NCI-H345 treated with DMSO at 0.1 percent for 48 hours (cell line): ENCODE results near the gene RLIM.
A peak's percentile ranks its signal among the peaks of the same experiment; 100 is the strongest.
"Not testable (repeated sequence)": the region's sequence is repeated elsewhere in the genome, so short reads cannot be mapped to it uniquely, and the experiment has no call there.

Experiments
- DNase-seq: peaks from one replicate; lab custom pipeline; 2025; ENCODE audit not compliant: unreplicated experiment; lab: John Stamatoyannopoulos, UW

Gene RLIM

GRCh38 chrX:74614093-74614909 lies at the start of gene RLIM:
TSS of gene RLIM (minus strand) at chrX:74614624. CDS start at chrX:74595977, 18,647 bp downstream.
- peak; percentile 86 for DNase-seq

DNA sequence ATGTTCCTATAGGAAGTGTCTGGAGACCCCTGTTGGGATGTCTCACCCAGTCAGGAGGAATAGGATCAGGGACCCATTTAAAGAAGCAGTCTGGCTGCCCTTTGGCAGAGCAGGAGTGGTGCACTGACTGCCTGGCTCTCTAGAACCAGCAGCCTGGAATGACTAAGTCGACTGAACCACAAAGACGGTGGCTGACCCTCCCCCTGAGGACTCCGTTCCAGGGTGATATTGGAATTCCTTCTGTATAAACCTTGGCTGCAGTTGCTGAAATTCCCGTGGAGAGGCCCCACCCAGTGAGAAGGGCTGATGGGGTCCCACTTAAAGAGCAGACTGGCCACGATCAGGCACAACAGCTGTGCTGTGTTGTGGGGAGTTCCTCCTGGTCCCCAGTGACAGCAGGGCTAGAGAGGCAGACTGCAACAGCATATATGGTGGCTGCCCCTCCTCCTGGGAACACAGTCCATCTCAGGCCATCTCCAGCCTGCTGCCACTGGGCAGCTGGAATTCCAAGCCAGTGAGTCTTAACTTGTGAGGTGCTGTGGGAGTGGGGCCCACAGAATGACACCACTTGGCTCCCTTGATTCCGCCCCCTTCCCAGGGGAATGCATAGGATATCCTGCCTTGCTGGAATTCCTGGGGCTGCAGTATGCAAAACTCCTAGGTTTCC lies 41.8 kb upstream of the RLIM start:
- DNase-seq: no peak

GRCh38 chrX:74654953-74655352 lies 40.5 kb upstream of the RLIM start:
- DNase-seq: not testable (repeated sequence)

DNA sequence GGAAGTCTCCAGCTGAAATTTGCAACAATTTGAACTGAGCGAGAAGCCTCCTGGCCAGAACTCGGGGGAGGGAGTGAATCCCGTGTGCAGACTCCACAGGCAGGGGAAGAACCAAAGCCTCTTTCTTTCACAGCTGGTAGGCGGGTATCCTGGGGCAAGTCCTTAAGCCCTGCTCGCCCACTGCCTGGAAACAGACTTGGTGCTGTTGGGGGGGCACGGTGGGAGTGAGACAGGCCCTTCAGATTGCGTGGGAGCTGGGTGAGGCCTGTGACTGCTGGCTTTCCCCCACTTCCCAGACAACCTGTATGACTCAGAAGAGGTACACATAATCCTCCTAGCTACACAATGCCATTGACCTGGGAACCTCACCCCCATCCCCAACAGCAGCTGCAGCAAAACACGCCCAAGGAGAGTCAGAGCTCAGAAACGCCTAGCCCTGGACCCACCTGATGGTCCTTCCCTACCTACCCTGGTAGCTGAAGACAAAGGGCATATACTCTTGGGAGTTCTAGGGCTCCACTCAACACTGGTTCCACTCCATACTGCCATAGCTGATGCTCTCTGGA lies 22.4 kb upstream of the RLIM start:
- no peak for DNase-seq

DNA sequence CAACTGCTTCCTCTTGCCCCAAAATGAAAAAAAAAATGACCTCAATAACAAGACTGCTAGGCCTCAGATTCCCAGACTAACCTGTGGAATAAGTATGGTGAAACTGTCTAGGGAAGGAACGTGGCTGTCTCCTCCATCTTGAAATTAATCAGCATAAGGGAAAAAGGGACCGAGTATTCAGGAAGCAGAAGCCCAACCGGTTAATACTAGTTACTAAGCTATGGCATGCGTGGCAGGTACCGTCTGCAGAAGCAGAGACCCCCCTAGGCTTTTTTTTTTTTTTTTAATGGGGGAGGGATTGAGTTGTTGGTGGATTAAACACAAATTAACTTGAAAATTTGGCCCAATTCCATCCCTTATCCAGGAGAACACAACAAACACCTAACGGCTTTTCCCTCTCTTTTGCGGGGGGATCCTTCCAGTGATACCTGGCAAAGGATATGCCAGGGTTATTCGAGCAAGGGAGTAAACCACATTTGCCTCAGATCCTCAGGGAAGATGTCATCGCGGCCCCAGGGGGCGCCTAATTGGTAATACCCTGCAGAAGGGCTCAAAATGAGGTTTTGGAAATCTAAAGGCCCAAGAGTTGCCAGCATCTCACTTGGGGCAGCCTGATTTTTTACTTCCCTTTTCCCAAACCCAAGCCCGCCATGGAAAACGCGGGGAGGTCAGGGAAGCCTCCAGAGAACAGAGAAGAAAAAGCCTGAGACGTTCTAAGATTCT lies 893 bp downstream of the RLIM start:
- DNase-seq: no peak

- DNase-seq: no peak
These were observed 7.6 kb downstream of the RLIM start for GRCh38 chrX:74606799-74607198.

DNA sequence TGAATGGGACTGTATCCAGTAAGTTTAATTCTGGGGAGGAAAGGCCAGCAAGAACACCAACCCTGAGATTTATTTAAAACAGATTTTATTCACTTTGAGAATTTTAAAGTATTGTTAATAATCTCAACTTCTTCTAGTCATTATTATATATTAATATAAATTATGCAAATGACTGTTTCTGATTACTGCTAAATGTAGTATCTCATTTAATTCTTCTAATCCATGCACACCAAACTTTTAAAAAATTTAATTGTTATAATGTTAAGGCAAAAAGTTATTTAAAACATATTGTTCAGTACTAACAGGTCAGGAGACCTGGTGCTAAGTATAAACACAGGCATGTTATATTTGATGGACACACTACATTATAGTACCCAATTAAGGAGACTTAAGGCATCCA lies 8.1 kb downstream of the RLIM start:
- DNase-seq: no peak

- no peak for DNase-seq
These were observed 11.4 kb downstream of the RLIM start for GRCh38 chrX:74603040-74603439.

DNA sequence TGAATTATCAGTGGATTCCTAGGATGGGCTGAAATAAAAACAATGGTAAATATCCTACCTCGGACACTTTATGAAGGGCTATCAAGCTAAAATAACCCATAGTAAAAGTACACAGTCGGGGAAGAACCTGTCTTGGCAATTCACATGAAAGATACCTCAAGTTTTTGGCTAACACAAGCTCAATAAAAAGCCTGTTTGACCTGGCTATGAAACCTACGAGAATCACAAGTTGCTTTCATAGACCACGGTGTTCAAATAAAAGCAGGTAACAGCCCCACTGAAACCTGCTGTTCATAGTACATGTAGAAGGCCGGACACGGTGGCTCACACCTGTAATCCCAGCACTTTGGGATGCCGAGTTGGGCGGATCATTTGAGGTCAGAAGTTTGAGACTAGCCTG lies 12.3 kb downstream of the RLIM start:
- DNase-seq: no peak

DNA sequence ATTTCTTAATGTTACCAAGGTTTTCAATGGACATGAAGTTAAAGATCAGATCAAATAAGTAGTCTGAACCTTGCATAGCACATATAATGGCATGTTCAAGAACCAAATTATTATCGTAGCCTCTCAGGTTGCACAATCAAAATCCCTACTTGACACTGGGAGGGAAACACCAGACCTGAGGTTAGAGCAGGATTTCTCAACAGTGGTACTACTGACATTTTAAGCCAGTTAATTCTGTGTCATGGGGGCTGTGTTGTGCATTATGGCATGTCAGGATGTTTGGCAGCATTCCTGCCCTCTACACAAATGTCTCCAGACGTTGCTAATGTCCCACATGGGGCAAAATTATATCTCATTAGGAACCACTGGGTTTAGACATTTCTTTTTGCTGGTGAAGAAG lies 20.8 kb downstream of the RLIM start:
- no peak for DNase-seq

GRCh38 chrX:74585766-74586165 lies 28.7 kb downstream of the RLIM start:
- DNase-seq: no peak

DNA sequence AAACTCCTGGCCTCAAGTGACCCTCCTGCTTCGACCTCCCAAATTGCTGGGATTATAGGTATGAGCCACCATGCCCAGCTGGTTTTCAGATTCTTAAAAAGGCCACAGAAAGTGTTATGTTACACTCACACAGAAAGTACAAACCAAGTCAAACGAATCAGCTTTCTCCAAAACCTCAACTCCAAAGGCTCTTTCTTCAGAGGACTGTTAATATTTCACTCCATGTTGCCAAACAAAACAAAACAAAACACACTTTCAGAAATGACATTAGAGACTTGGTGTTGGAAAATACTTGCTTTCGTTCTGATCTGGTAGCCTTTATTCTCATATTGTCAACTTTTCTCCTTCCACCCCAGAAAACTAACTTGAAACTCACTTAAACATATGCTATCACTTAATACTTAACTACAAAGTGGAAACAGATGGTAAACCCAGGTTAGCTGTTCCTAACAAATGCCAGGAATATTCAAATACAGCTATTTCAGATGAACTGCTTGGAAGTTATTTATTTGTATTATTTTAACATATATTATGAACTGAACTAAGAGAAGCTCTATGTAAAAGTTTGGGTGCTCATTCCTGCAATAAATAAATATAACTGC lies 34.7 kb downstream of the RLIM start:
- no peak for DNase-seq

GRCh38 chrX:74578137-74578536 lies 36.3 kb downstream of the RLIM start:
- no peak for DNase-seq

- DNase-seq: no peak
These were observed 57.0 kb downstream of the RLIM start for GRCh38 chrX:74557378-74557777.

DNA sequence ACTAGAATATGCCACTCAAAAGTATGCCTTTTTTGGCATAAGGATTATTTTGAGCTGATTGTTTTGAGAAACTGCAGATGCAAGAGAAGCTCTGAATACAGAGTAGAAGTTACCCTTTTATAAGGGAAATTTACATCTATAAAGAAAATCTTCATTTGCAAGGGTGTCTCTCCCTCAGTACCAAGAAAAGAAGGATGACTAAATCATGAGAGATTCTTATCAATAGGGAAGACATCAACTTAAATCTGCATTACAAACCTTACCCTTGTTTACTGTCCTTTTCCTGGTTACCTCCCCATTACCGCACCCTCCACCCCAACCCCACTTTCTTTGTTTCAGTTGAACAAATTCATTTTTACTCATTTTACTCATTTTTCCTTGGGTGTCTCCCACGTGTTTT lies 62.5 kb downstream of the RLIM start:
- DNase-seq: no peak

GRCh38 chrX:74550295-74550802 lies 64.1 kb downstream of the RLIM start:
- peak; percentile 34 for DNase-seq

DNA sequence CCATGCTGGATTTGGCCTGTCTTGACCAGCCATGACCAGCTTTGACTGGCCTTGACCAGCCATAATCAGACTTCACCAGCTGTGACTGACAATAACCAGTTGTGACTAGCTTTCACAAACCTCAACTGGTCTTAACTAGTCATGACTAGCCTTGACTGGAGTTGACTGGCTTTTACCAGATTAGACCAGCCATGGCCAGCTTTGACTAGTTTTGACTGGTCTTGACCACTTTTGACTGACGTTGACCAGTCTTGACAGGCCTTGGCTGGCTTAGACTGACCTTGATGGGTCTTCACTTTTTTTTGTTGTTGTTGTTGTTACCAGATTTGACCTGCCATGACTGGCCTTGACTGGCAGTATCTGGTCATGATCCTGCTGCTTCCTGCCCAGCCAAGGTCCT lies 67.4 kb downstream of the RLIM start:
- DNase-seq: no peak

DNA sequence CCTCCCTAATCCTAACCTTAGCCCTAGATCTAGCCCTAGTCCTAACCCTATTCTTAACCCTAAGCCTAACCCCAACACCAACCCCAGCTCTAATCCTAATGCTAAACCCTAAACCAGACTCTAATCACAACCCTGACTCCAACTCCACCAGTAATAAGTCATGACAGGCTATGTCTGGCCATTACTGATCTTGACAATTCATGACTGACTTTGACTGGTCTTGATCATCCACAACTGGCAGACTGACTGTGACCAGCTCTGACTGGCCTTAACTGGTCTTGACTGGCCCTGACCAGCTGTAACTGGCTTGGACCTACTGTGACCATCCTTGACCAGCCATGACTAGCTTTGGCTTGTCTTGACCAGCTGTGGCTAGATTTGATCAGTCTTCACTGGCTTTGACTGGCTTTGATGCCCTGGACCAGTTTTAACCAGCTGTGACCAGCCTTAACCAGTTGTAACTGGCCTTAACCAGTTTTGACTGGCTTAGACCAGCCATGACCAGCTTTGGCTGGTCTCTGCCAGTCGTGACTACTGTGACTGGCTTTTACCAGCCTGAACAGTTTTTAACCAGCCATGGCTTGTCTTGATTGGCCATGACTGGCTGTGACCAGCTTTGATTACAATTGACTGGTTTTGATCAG lies 68.4 kb downstream of the RLIM start:
- DNase-seq: no peak

DNA sequence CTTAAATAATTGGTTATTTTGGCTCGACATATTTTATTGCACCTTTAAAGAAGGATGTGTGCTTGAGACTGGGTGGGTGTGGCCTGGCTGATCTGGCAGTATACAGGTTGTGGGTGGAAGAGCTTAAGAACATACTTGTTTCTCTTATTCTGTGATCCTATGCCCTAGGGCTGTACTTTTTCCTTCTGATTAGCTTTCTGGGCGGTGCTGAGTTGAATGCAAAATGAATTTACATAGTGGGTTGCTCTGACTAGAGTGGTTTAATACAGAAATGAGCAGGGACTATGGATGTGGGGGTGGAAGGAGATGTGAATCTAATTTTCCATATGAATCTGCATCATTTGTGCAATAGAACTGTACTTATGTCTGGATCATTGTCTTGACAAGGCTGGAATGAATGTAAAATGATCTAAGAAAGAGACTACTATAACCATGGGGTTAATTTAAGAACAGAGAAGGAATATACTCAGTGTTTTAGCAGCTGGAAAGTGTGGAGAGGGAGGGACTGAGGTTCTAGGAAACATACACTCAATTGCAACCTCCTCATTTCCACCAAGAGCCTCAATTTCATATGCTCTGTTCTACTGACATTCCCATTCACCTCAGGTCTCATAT lies 73.7 kb downstream of the RLIM start:
- DNase-seq: no peak

DNA sequence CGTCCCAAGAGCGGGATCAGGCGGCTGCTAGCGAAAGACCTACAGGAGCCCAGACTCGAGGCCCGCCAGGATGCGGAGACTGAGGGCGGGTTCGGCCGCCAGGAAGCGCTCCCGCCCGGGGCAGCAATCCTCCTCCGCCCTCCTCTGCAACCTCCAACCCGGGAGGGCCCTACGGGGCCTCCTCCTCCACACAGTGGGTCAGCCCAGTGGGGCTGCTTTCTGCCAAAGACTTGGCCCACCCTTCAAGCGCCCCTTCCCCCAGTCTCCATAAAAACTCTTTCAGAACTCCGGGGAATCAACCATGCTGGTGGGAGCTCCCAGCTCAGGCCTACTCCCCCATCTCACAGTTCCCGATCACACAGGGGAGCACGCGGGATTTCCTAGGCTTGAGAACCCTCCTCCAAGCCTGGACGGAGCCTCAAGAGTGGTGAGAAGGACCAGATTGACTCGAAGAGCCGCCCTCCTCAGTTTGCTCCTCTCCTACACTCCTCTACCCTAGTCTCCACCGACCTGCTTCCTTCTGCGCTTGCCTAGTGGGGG lies 77.5 kb downstream of the RLIM start:
- no peak for DNase-seq
